Mesothelial cell of epicardium (in vitro differentiated cells): ENCODE data around the gene ETNK2. TPM values are rescaled to one million over a fixed set of nuclear protein-coding genes. Genes with fewer than 3 reads are reported as not detected.
A peak's percentile ranks its signal among the peaks of the same experiment; 100 is the strongest.

Source experiments
- DNase-seq, 2 experiments: peaks; one replicate each; pipeline ENCODE4 v3.0.0; 2021; ENCODE audit warnings: low spot score in 2 of 2; ENCODE audit not compliant: unreplicated experiment in 2 of 2
- H3K27ac Mint-ChIP-seq: 2 replicates; pipeline ENCODE4 v1.8.0; 2021; ENCODE audit warnings: mixed read lengths
- H3K27me3 Mint-ChIP-seq: 2 replicates; pipeline ENCODE4 v1.8.0; 2021; ENCODE audit warnings: low read depth, mixed read lengths
- H3K36me3 Mint-ChIP-seq: 2 replicates; pipeline ENCODE4 v1.8.0; 2021; ENCODE audit warnings: mixed read lengths
- H3K4me1 Mint-ChIP-seq: 2 replicates; pipeline ENCODE4 v1.8.0; 2021; ENCODE audit warnings: mixed read lengths
- H3K4me3 Mint-ChIP-seq: 2 replicates; pipeline ENCODE4 v1.8.0; 2021; ENCODE audit warnings: mild to moderate bottlenecking, moderate library complexity, mixed read lengths
- H3K9me3 Mint-ChIP-seq: 2 replicates; pipeline ENCODE4 v1.8.0; 2021; ENCODE audit warnings: mixed read lengths
- total RNA-seq: library from RNA; stranded (reverse); gene quantifications from 3 replicates; pipeline ENCODE4 v1.2.1, GENCODE V29; 2021
- TF ChIP-seq, protein P1 (sequence below): fragments of 200-600 bp; sonication (generic); IDR thresholded peaks from one replicate; pipeline ENCODE4 v1.5.0; 2021; ENCODE audit warnings: antibody characterized with exemption; ENCODE audit not compliant: unreplicated experiment

The ETNK2 gene
- total RNA-seq, 1 donor from 2014 or later: 19.2 TPM

GRCh38 chr1:204130178-204130577, 21.7 kb downstream of the ETNK2 start:
- peaks cover 42% of the 10 kb centered on the region for H3K4me1 Mint-ChIP-seq
- H3K9me3 Mint-ChIP-seq: no peaks in the 10 kb centered on the region
- H3K27me3 Mint-ChIP-seq: no peaks in the 10 kb centered on the region
- H3K27ac Mint-ChIP-seq: no peak overlapping the region
- peaks cover 11% of the 10 kb centered on the region for H3K36me3 Mint-ChIP-seq
- no peak for DNase-seq
- TF ChIP-seq, protein P1, sequence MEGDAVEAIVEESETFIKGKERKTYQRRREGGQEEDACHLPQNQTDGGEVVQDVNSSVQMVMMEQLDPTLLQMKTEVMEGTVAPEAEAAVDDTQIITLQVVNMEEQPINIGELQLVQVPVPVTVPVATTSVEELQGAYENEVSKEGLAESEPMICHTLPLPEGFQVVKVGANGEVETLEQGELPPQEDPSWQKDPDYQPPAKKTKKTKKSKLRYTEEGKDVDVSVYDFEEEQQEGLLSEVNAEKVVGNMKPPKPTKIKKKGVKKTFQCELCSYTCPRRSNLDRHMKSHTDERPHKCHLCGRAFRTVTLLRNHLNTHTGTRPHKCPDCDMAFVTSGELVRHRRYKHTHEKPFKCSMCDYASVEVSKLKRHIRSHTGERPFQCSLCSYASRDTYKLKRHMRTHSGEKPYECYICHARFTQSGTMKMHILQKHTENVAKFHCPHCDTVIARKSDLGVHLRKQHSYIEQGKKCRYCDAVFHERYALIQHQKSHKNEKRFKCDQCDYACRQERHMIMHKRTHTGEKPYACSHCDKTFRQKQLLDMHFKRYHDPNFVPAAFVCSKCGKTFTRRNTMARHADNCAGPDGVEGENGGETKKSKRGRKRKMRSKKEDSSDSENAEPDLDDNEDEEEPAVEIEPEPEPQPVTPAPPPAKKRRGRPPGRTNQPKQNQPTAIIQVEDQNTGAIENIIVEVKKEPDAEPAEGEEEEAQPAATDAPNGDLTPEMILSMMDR: no peak
- no peak overlapping the region for H3K4me3 Mint-ChIP-seq

GRCh38 chr1:204128964-204129896, 22.6 kb downstream of the ETNK2 start:
- DNase-seq: peak; percentile 69 to 83
- H3K9me3 Mint-ChIP-seq: no peaks in the 10 kb centered on the region
- peaks cover 42% of the 10 kb centered on the region for H3K4me1 Mint-ChIP-seq
- peak overlapping the region; percentile 72 for H3K27ac Mint-ChIP-seq
- no peaks in the 10 kb centered on the region for H3K27me3 Mint-ChIP-seq
- peaks cover 16% of the 10 kb centered on the region for H3K36me3 Mint-ChIP-seq
- H3K4me3 Mint-ChIP-seq: peak overlapping the region; percentile 54
- TF ChIP-seq, protein P1: peak; percentile 97

DNA sequence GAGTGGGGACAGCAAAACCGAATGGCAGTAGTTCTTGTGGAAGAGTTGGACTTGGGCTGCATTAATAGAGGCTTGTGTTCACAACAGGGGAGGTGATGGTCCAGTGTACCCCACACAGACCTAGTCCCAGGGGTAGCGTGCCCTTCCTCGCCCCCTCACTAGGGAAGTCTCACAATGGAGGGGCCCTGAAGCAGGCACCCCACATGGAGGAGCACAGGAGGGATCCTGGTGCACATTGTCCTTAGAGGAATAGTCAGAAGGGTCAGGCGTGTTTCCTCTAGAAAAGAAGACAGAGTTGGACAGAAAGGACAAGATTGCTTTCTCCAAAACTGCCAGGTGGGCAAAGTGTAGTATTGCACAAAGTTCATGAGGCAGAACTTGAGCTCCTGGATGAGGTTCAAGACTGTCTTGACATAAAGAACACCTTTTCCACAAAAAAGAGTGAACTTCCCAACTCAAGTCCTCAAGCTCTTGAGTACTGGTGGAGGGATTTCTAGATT, 23.3 kb downstream of the ETNK2 start:
- no peak for DNase-seq
- H3K36me3 Mint-ChIP-seq: peaks cover 19% of the 10 kb centered on the region
- peaks cover 42% of the 10 kb centered on the region for H3K4me1 Mint-ChIP-seq
- H3K27ac Mint-ChIP-seq: peak overlapping the region; percentile 72
- H3K9me3 Mint-ChIP-seq: no peaks in the 10 kb centered on the region
- no peak overlapping the region for H3K4me3 Mint-ChIP-seq
- no peaks in the 10 kb centered on the region for H3K27me3 Mint-ChIP-seq
- TF ChIP-seq, protein P1: no peak

- H3K4me1 Mint-ChIP-seq: peaks cover 42% of the 10 kb centered on the region
- peaks cover 24% of the 10 kb centered on the region for H3K36me3 Mint-ChIP-seq
- H3K27me3 Mint-ChIP-seq: no peaks in the 10 kb centered on the region
- TF ChIP-seq, protein P1: peak; percentile 91
- peak overlapping the region; percentile 89 for H3K27ac Mint-ChIP-seq
- peak overlapping the region; percentile 7 for H3K4me3 Mint-ChIP-seq
- no peaks in the 10 kb centered on the region for H3K9me3 Mint-ChIP-seq
- peak in 1 of 2 experiments; percentile 72 for DNase-seq
Observed at GRCh38 chr1:204127597-204128242, 24.1 kb downstream of the ETNK2 start.

GRCh38 chr1:204126956-204127355, 24.9 kb downstream of the ETNK2 start:
- no peak for DNase-seq
- Mint-ChIP-seq H3K27ac (peak overlapping the region; percentile 71), H3K4me3 (no peak overlapping the region), H3K4me1 (peaks cover 42% of the 10 kb centered on the region), H3K27me3 (no peaks in the 10 kb centered on the region), H3K9me3 (no peaks in the 10 kb centered on the region), H3K36me3 (peaks cover 24% of the 10 kb centered on the region)
- TF ChIP-seq, protein P1: no peak
